ENCODE results near the gene GNLY.

GNLY gene

GRCh38 chr2:85697096-85697495 lies 2.9 kb downstream of the GNLY start:
- H3K4me3 ChIP-seq (ENCODE audit: low read length), result no peak overlapping the region
- no peak for TF ChIP-seq CTCF (IDR thresholded peaks at IDR 0.05; ENCODE audit: insufficient read depth, low read depth, low read length, missing control alignments)
- no peak for DNase-seq (ENCODE audit: low read depth)

GRCh38 chr2:85697716-85698115 lies 3.6 kb downstream of the GNLY start:
- TF ChIP-seq CTCF (IDR thresholded peaks at IDR 0.05; ENCODE audit: insufficient read depth, low read depth, low read length, missing control alignments), result no peak
- no peak overlapping the region for H3K4me3 ChIP-seq (ENCODE audit: low read length)
- no peak for DNase-seq (ENCODE audit: low read depth)

GRCh38 chr2:85698184-85698879 lies 4.2 kb downstream of the GNLY start:
- DNase-seq (ENCODE audit: low read depth), result no peak
- H3K4me3 ChIP-seq (ENCODE audit: low read length), result no peak overlapping the region

GRCh38 chr2:85698880-85699254 lies 4.7 kb downstream of the GNLY start:
- no peak overlapping the region for H3K4me3 ChIP-seq (ENCODE audit: low read length)
- TF ChIP-seq CTCF (IDR thresholded peaks at IDR 0.05; ENCODE audit: insufficient read depth, low read depth, low read length, missing control alignments), result no peak
- no peak for DNase-seq (ENCODE audit: low read depth)

More at GRCh38 chr2:85698184-85698879, 4.2 kb downstream of the GNLY start:
- no peak for TF ChIP-seq CTCF (IDR thresholded peaks at IDR 0.05; ENCODE audit: insufficient read depth, low read depth, low read length, missing control alignments)

- no peak for DNase-seq (ENCODE audit: low read depth)
- no peak for TF ChIP-seq CTCF (IDR thresholded peaks at IDR 0.05; ENCODE audit: insufficient read depth, low read depth, low read length, missing control alignments)
These were observed 5.2 kb downstream of the GNLY start for GRCh38 chr2:85699325-85699724.

GRCh38 chr2:85702172-85702571 lies 8.0 kb downstream of the GNLY start:
- no peak for TF ChIP-seq CTCF (IDR thresholded peaks at IDR 0.05; ENCODE audit: insufficient read depth, low read depth, low read length, missing control alignments)
- H3K4me3 ChIP-seq (ENCODE audit: low read length), result no peak overlapping the region
- DNase-seq (ENCODE audit: low read depth), result peak; percentile 68

More at GRCh38 chr2:85699325-85699724, 5.2 kb downstream of the GNLY start:
- H3K4me3 ChIP-seq (ENCODE audit: low read length), result no peak overlapping the region

GRCh38 chr2:85702800-85703199 lies 8.6 kb downstream of the GNLY start:
- TF ChIP-seq CTCF (IDR thresholded peaks at IDR 0.05; ENCODE audit: insufficient read depth, low read depth, low read length, missing control alignments), result no peak
- H3K4me3 ChIP-seq (ENCODE audit: low read length), result no peak overlapping the region
- no peak for DNase-seq (ENCODE audit: low read depth)
